VCaP (cell line): ENCODE results near the gene GHRH.

ENCODE experiments used
- H3K27ac ChIP-seq: fragments of 450-650 bp; 2 replicates; pipeline ENCODE4 v1.5.1; 2017
- TF ChIP-seq, protein P1 (sequence below): fragments of 450-650 bp; conservative IDR thresholded peaks from 2 replicates; pipeline ENCODE4 v1.5.1; 2017; ENCODE audit warnings: mild to moderate bottlenecking, moderate library complexity

GHRH gene

DNA sequence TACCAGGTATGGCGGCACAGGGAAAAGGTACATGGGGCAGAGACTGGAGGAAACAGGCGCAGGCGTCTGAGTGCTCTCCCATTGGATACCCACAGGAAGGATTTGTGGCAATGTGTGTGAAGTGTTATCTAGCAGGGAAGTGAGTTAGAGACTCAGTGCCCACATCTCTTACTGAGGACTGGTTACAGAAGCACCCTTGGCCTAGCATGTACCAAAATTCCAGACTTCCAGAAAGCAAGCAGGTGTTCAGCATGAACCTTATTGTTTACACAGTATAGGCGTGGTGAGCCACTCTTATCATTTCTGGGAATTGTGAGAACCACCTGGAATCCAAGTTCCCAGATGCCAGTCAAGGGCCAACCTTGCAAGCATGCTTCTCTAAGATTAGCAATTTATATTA, 42.0 kb upstream of the GHRH start:
- TF ChIP-seq, protein P1, sequence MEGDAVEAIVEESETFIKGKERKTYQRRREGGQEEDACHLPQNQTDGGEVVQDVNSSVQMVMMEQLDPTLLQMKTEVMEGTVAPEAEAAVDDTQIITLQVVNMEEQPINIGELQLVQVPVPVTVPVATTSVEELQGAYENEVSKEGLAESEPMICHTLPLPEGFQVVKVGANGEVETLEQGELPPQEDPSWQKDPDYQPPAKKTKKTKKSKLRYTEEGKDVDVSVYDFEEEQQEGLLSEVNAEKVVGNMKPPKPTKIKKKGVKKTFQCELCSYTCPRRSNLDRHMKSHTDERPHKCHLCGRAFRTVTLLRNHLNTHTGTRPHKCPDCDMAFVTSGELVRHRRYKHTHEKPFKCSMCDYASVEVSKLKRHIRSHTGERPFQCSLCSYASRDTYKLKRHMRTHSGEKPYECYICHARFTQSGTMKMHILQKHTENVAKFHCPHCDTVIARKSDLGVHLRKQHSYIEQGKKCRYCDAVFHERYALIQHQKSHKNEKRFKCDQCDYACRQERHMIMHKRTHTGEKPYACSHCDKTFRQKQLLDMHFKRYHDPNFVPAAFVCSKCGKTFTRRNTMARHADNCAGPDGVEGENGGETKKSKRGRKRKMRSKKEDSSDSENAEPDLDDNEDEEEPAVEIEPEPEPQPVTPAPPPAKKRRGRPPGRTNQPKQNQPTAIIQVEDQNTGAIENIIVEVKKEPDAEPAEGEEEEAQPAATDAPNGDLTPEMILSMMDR = no peak
- H3K27ac ChIP-seq = peak overlapping the region; percentile 52

DNA sequence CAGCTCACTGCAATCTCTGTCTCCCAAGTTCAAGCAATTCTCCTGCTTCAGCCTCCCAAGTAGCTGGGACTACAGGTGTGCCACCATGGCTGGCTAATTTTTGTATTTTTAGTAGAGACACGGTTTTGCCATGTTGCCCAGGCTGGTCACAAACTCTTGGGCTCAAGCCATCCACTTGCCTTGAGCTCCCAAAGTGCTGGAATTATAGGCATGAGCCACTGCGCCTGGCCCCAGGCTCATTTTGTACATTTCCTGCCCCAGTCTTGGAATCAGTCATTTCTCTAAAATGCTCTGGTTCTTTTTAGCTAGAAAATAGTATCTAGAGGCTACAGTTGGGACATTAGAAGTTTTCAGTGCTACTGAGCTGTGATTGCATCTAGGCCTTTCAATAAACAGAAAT, 41.4 kb upstream of the GHRH start:
- H3K27ac ChIP-seq = peak overlapping the region; percentile 52
- TF ChIP-seq, protein P1 = no peak

DNA sequence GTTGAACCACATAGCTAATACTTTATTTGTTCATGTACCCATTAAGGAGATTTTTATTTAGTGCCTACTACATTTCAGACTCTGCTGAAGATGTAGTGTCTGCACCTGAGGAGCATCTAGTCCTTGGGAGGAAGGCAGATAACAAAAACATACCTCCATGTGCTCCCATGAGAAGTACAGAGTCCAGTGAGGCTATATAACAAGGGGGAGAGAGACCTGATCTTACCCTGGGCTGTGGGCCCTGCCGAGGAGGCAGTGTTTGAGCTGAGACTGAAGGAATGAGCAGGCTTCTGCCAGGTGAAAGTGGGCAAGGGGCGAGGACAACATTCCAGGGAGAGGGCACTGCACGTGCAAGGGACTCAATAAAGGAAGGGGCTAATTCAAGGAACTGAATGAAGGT, 39.9 kb upstream of the GHRH start:
- TF ChIP-seq, protein P1 = no peak

DNA sequence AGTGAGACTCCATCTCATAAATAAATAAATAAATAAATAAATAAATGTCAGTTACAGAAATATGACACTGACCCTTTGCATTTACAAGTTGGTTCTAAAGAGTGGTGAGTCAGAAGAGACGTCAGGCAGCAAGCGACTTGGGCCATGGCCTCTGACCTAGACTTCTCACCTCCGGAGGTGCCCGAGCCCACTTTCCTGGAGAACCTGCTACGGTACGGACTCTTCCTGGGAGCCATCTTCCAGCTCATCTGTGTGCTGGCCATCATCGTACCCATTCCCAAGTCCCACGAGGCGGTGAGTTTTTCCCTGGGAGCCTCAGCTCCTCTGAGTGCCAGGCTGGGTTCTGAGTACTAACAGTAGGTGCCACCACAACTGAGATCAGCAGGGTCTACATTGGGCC, 39.5 kb upstream of the GHRH start:
- no peak overlapping the region for H3K27ac ChIP-seq
- TF ChIP-seq, protein P1 = no peak

More for the DNA sequence above, 39.9 kb upstream of the GHRH start:
- no peak overlapping the region for H3K27ac ChIP-seq

DNA sequence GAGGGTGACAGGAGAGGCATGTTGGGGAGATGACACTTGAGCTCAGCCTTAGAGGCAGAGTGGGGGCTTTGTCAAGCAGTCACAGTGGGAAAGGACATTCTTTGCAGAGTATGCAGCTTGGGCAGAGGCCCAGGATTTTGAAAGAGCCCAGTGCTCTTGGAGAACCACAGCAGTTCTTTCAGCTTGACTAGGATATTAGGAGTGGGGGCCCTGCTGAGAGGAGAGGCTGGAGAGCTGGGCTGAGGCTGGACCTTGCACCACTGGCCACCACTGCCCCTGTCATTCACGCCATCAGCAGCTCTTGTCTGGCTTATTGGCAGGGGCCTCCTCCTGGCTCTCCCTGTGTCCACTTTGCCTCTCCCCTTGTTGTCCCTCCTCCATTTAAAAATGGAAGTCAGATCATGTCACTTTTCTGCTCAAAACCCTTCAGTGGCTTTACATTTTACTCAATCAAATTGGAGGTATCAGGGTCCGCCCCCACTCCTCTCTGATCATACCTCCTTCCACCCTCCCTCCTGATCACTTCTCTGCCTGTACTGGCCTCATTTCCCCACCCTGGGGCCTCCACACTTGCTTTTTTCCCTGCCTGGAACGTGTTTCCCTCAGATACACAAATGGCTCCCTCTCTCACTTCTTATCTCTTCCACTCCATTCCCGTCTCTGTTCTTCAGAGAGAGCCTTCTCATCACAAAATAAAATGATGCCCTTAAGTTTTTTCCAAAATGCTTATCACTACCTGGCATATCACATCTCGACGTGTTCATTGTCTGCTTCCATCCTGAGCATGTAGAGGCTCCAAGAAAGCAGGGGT, 38.3 kb upstream of the GHRH start:
- TF ChIP-seq, protein P1 = no peak
- no peak overlapping the region for H3K27ac ChIP-seq

DNA sequence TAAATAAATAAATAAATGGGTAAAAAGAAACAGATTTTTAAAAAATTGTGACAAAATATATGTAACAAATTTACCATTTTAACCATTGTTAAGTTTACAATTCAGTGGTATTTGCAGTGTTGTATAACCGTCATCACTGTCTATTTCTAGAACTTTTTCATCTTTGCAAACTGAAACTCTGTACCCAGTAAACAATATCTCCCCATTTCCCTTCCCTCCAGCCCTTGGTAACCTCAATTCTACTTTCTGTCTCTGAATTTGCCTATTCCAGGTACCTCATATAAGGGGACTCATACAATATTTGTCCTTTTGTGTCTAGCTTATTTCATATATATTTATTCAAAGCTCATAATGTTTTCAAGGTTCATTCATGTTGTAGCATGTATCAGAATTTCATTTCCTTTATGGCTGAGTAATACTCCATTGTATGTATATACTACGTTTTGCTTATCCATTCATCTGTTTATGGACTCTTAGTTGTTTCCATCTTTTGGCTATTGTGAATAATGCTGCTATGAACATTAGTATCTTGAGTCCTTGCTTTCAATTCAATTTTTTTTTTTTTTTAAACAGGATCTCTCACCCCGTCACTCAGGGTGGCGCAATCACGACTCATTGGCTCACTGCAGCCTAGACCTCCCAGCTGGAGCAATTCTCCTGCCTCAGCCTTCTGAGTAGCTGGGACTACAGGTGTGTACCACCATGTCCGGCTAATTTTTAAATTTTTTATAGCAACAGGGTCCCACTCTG, 36.8 kb upstream of the GHRH start:
- TF ChIP-seq, protein P1 = no peak
- no peak overlapping the region for H3K27ac ChIP-seq

DNA sequence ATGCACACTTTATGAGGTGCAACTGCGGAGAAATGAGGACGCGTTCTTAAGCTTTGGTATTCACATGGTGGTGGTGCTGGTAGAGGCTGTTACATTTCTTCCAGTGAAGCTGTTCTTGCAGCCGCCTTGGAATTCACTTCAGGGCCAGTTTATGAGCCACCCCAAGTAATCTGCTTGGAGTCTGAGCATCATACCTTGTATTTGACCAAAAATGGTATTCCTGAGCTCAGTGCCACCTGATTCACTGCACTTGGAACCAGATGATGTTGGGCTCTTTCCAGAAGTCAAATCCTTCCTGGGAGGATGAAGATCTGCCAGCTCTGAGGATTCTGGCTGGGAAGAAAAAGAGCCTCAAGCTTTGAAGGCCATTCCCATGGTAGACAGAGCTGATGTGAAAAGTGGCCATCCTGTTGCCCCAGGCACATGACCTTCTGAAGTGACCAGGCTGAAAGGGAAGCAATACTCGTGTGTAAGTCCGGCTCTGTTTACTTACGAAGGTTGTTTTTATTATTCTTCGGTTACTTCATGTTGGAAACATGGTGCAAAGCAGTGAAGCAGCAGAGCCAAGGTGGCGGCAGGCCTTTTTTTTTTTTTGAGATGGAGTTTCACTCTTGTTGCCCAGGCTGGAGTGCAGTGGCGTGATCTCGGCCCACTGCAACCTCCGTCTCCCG, 35.6 kb upstream of the GHRH start:
- TF ChIP-seq, protein P1 = no peak
- H3K27ac ChIP-seq = peak overlapping the region; percentile 3; the same call in 1 of the 2 replicates
